LNCAP (cell line): ENCODE measurements around the gene ALG12.

Source experiments
- TF ChIP-seq, protein P1 (sequence below): fragments of 450-650 bp; IDR thresholded peaks from 2 replicates; pipeline ENCODE4 v1.5.1; 2017; ENCODE audit warnings: mild to moderate bottlenecking

ALG12 gene

GRCh38 chr22:49918911-49919881, 958 bp upstream of the ALG12 start:
- TF ChIP-seq, protein P1, sequence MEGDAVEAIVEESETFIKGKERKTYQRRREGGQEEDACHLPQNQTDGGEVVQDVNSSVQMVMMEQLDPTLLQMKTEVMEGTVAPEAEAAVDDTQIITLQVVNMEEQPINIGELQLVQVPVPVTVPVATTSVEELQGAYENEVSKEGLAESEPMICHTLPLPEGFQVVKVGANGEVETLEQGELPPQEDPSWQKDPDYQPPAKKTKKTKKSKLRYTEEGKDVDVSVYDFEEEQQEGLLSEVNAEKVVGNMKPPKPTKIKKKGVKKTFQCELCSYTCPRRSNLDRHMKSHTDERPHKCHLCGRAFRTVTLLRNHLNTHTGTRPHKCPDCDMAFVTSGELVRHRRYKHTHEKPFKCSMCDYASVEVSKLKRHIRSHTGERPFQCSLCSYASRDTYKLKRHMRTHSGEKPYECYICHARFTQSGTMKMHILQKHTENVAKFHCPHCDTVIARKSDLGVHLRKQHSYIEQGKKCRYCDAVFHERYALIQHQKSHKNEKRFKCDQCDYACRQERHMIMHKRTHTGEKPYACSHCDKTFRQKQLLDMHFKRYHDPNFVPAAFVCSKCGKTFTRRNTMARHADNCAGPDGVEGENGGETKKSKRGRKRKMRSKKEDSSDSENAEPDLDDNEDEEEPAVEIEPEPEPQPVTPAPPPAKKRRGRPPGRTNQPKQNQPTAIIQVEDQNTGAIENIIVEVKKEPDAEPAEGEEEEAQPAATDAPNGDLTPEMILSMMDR = no peak

GRCh38 chr22:49916831-49917230, 1.4 kb downstream of the ALG12 start:
- TF ChIP-seq, protein P1 = no peak

- TF ChIP-seq, protein P1 = no peak
Measured at GRCh38 chr22:49915610-49916009, 2.6 kb downstream of the ALG12 start.

GRCh38 chr22:49914256-49914655, 4.0 kb downstream of the ALG12 start:
- TF ChIP-seq, protein P1 = no peak

GRCh38 chr22:49913446-49913845, 4.8 kb downstream of the ALG12 start:
- TF ChIP-seq, protein P1 = no peak

GRCh38 chr22:49913026-49913425, 5.2 kb downstream of the ALG12 start:
- TF ChIP-seq, protein P1 = no peak

GRCh38 chr22:49911881-49912625, 6.2 kb downstream of the ALG12 start:
- TF ChIP-seq, protein P1 = no peak
